Aorta (tissue), 5 donors: ENCODE results near the gene TMEM245. TPM values are rescaled to one million over a fixed set of nuclear protein-coding genes. Genes with fewer than 3 reads are reported as not detected.

Source experiments
- ATAC-seq: fragments of 200-7000 bp; cut with Tn5 transposase; one replicate; pipeline ENCODE4 v1.9.1; 2022; ENCODE audit warnings: moderate library complexity; ENCODE audit not compliant: low FRiP score
- DNase-seq, 2 donors: peaks; one replicate each; pipeline ENCODE4 v3.0.0-alpha.2; 2020
- H3K27ac ChIP-seq, 2 donors: one replicate each; pipeline ENCODE4 v1.5.1; 2013; ENCODE audit warnings: low read length in 2 of 2, mild to moderate bottlenecking in 2 of 2, moderate library complexity in 2 of 2, control low read depth in 1 of 2, inconsistent platforms in 1 of 2, low read depth in 1 of 2
- H3K27me3 ChIP-seq, 2 donors: one replicate each; pipeline ENCODE4 v1.6.1; 2013; ENCODE audit warnings: control low read depth in 1 of 2, low read length in 1 of 2, mild to moderate bottlenecking in 1 of 2, moderate library complexity in 1 of 2; ENCODE audit not compliant: insufficient read depth in 2 of 2, control insufficient read depth in 1 of 2
- H3K36me3 ChIP-seq, 2 donors: one replicate each; pipeline ENCODE4 v1.6.1; 2013; ENCODE audit warnings: control low read depth in 1 of 2, low read length in 1 of 2, mild to moderate bottlenecking in 1 of 2; ENCODE audit not compliant: insufficient read depth in 2 of 2, control insufficient read depth in 1 of 2
- H3K4me1 ChIP-seq, 2 donors: one replicate each; pipeline ENCODE4 v1.6.1; 2013; ENCODE audit warnings: low read length in 2 of 2, control low read depth in 1 of 2, mild to moderate bottlenecking in 1 of 2, moderate library complexity in 1 of 2; ENCODE audit not compliant: insufficient read depth in 2 of 2, control insufficient read depth in 1 of 2
- H3K4me3 ChIP-seq, 2 donors: one replicate each; pipeline ENCODE4 v1.5.1; 2013; ENCODE audit warnings: low read length in 2 of 2, control low read depth in 1 of 2, mild to moderate bottlenecking in 1 of 2
- H3K9me3 ChIP-seq: one replicate; pipeline ENCODE4 v1.6.1; 2013; ENCODE audit warnings: mild to moderate bottlenecking, low read length; ENCODE audit not compliant: control insufficient read depth
- WGBS, 2 donors: extraction: QIAGEN DNeasy Blood & Tissue Kit; methylation state at CpG; one replicate each; pipeline ENCODE4 v1.1.7; 2013; 5-methylcytosine and 5-hydroxymethylcytosine counted together
- intact Hi-C, 2 donors: fragments of 100-400 bp; cut with DNase I; formaldehyde crosslinking; loops; one replicate each; pipeline versions ENCODE4 v1.14.2 to v1.15.0; 2022
- polyA plus RNA-seq, 2 donors: library from polyadenylated mRNA; stranded (reverse); fragments of 200-250 nt; gene quantifications; one replicate each; pipeline ENCODE4 v1.2.3, GENCODE V29; 2013
- total RNA-seq, 2 donors: library from RNA; stranded (reverse); fragmentation: NEBNext Ultra II Directional; extraction: Animal tissue kit (Norgen Biotek cat#: 25700); gene quantifications; one replicate each; pipeline ENCODE4 v1.2.1, GENCODE V29; 2021
- donor health status: healthy with polysubstance abuse.
- donor health status: Bipolar disorder and iron deficiency.
- donor health status: DM: no; HTN: no; CAD: no.
- donor health status: DM: no; HTN: no; CAD: no.
- donor health status: DM: yes; HTN: yes; CAD: no.

Gene TMEM245
- total and polyA plus RNA-seq, 4 donors, result 10.1 to 60.1 (median 36.4) TPM

DNA sequence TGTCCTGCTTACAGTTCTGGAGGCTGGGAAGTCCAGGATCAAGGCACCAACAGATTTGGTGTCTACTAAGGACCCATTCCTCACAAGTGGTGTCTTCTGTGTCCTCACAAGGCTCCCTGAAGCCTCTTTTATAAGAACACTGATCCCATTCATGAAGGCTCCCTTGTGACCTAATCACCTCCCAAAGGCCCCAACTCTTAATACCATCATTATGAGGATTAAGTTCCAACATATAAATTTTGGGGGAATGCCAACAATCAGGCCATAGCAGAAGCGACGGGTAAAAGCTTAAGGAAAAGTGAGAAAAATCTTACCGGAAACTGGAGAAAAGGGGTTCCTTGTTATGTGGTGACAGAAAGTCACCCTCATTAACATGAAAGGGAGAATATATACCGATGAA is 117.6 kb downstream of the TMEM245 start:
- H3K36me3 ChIP-seq, result peaks cover 0 to 2% of the 10 kb centered on the region in 2 donors
- H3K27me3 ChIP-seq, result no peaks in the 10 kb centered on the region
- H3K4me3 ChIP-seq, result no peak overlapping the region
- H3K9me3 ChIP-seq, result no peaks in the 10 kb centered on the region
- ATAC-seq (no peak), DNase-seq (no peak)
- H3K4me1 ChIP-seq, result no peaks in the 10 kb centered on the region
- WGBS, 2 donors, result 95 to 99% methylated on average over 4 of the region's 4 CpGs
- H3K27ac ChIP-seq, result no peak overlapping the region
- intact Hi-C loops, result no loop called here

DNA sequence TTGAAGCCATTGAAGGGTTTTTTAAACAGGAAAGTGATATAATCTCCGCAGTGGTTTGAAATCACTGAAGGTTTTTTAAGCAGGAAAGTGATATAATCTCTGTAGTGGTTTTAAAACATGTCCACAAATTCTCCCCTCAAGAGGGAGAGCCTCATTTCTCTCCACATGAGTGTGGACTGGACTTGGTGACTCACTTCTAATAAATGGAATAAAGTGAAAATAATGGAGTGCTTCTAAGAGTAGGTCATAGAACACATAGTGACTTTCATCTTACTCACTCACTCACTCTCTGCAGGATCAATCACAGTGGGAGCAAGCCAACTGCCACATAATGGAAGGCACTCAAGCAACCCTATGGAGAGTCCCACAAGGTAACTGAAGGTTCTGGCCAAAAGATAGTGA is 118.5 kb downstream of the TMEM245 start:
- Histone ChIP-seq H3K27ac (no peak overlapping the region), H3K4me1 (no peaks in the 10 kb centered on the region), H3K9me3 (no peaks in the 10 kb centered on the region), H3K4me3 (no peak overlapping the region), H3K36me3 (peaks cover 0 to 2% of the 10 kb centered on the region in 2 donors), H3K27me3 (no peaks in the 10 kb centered on the region)
- DNase-seq (no peak), ATAC-seq (no peak)
- WGBS, 2 donors, result 94 to 100% methylated on average over 1 of the region's 1 CpG
- intact Hi-C loops, result no loop called here

DNA sequence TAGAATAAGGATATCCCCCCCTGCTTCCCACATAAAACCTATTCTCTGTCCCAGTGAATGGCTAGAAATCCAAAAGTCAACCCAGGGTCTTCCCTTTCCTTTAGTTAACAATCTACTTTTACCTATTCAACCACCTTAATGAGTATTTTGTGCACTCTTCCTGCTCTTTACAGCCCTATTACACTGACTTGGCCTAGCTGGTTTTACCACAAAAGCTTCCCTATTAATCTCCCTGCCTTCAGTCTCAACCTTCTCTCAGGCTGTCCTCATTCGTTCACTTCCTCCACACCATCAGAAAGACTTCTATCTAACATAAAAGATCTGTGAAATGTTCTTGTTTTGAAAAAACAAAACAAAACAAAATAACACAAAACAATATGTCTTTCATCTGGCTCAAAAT is 122.6 kb downstream of the TMEM245 start:
- intact Hi-C loops, result no loop called here
- no peak overlapping the region for H3K4me3 ChIP-seq
- no peaks in the 10 kb centered on the region for H3K36me3 ChIP-seq
- H3K4me1 ChIP-seq, result no peaks in the 10 kb centered on the region
- WGBS, 2 donors, result 81 to 86% methylated on average over 1 of the region's 1 CpG
- no peaks in the 10 kb centered on the region for H3K27me3 ChIP-seq
- no peak overlapping the region for H3K27ac ChIP-seq
- DNase-seq (no peak), ATAC-seq (no peak)
- no peaks in the 10 kb centered on the region for H3K9me3 ChIP-seq

DNA sequence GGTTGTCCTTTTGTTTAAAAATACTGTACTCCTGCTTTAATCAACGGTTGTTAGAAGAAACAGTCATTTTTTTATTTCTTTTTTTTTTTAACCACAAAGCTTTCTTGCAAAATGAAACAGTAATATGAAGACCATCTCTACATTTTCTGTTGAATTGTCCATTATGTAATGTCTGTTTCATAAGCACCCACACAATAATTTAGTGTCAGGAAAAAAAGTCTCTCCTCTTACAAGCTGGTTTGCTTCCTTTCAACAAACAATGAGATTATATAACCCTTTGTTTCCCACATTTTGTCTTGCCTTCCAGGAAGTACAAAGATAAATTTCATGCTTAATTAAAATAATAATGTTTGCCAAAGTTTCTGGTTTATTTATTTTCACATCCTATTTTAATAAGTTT is 123.1 kb downstream of the TMEM245 start:
- no peak for ATAC-seq
- no peaks in the 10 kb centered on the region for H3K36me3 ChIP-seq
- no peaks in the 10 kb centered on the region for H3K9me3 ChIP-seq
- no peak for DNase-seq
- intact Hi-C loops, result no loop called here
- no peak overlapping the region for H3K27ac ChIP-seq
- no peaks in the 10 kb centered on the region for H3K27me3 ChIP-seq
- no peak overlapping the region for H3K4me3 ChIP-seq
- no peaks in the 10 kb centered on the region for H3K4me1 ChIP-seq
- WGBS, 2 donors, result 31 to 34% methylated on average over 1 of the region's 1 CpG

DNA sequence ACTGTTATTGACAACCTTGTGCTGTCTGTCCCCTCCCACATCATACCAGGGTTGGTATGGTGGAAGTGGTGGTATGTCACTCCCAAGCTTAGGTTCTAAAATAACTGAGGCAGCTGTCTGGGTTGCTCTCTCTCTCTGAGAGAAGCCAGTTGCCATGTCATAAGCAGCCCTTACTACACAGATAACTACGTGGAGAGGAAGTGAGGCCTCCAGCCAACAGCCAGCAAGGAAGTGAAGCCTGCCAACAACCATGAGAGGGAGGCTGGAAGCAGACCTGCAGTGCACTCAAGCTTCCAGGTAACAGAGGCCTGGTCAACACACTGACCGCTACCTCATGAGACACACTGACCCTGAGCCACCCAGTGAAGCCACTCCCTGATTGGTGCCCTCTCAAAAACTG is 125.1 kb downstream of the TMEM245 start:
- Histone ChIP-seq H3K27ac (no peak overlapping the region), H3K4me1 (peaks cover 0 to 2% of the 10 kb centered on the region in 2 donors), H3K36me3 (no peaks in the 10 kb centered on the region), H3K4me3 (no peak overlapping the region), H3K27me3 (no peaks in the 10 kb centered on the region), H3K9me3 (no peaks in the 10 kb centered on the region)
- DNase-seq (peak in 1 of 2 donors; percentile 60), ATAC-seq (peak; percentile 85)
- intact Hi-C loops, result no loop called here
- 48 to 50% methylated on average over 2 of the region's 2 CpGs for WGBS, 2 donors

DNA sequence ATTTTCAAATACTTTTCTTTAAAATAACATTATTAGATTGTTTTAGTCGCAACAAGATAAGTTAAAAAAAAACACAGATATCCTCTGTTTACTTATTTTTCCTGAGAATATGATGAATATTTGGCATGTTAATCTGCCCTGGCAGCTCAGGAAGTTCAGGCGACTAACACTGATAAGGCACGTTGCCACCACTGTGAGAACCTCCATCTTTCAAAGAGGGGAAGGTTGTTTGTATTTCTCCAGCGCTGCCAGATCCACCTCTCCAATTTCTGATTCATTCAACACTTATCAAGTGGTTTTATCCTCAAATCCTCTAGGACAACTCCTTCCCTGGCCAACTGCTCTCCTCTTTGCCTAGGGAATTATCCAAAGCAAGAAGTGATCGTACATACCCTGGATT is 128.3 kb downstream of the TMEM245 start:
- no peak for DNase-seq
- intact Hi-C loops, result no loop called here
- Histone ChIP-seq H3K27me3 (no peaks in the 10 kb centered on the region), H3K27ac (peak overlapping the region in 1 of 2 donors; percentile 63), H3K4me3 (no peak overlapping the region), H3K36me3 (peaks cover 0 to 2% of the 10 kb centered on the region in 2 donors), H3K9me3 (no peaks in the 10 kb centered on the region), H3K4me1 (peaks cover 0 to 2% of the 10 kb centered on the region in 2 donors)
- ATAC-seq, result no peak
- 2 to 9% methylated on average over 5 of the region's 5 CpGs for WGBS, 2 donors

DNA sequence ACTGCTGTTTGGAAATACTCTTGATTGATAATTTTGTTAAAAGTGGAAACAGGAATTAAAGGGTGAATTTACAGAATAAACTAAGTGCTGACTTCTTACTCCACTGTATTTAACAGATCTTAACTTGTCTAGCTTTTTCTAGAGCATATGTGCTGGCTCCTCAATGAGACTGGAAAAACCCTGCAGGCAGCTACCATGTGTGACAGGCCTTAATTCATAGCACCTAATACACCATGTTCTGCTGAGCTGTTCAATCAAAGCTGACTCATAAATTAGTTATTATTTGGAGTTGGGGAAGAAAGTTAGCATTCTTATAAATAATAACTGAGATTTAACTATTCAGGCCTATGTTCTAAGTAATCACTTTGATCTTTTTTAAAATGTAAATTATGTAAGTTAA is 135.9 kb downstream of the TMEM245 start:
- Histone ChIP-seq H3K4me3 (no peak overlapping the region), H3K36me3 (peaks cover 3 to 6% of the 10 kb centered on the region in 2 donors), H3K4me1 (no peaks in the 10 kb centered on the region), H3K27me3 (no peaks in the 10 kb centered on the region), H3K27ac (no peak overlapping the region), H3K9me3 (no peaks in the 10 kb centered on the region)
- intact Hi-C loops, result no loop called here
- ATAC-seq (no peak), DNase-seq (no peak)

DNA sequence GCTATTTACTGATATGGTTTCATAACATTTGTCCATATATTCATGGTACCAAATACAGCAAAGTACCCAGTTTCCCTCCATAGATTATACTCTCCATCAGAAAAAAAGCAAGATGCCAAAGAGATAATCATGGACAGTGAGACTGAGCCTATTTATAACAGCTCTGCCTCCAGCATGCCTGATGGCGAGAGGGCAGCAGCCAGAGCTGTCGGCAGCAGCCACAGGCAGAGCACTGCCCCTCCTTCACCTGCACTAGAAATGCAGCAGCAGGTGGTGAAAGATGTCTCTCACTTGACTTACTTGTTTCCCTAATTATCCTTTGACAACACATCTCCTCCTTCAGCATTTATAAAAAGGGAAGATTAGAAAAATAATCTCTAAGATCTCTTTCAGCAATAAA is 138.9 kb downstream of the TMEM245 start:
- WGBS, 2 donors, result 79 to 95% methylated on average over 2 of the region's 2 CpGs
- intact Hi-C loops, result no loop called here
- peaks cover 3 to 10% of the 10 kb centered on the region in 2 donors for H3K36me3 ChIP-seq

DNA sequence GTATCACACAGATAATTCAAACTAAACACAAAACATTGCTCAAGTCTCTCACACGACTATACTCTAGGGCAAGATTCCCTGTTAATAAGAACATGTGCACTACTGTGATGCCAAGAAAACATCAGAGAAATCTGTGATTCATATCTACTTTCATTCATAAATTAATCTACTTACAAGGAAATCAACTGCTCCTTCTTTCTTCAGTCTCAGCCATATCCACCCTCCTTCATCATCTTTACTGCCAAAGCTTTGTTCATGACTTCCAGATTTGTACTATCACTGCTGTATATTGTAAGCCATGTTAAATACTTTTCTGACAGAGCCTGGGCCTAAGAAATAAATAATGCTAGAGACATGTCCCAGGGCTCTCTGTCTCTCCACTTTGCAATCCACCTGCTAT is 141.5 kb downstream of the TMEM245 start:
- H3K4me1 ChIP-seq, result no peaks in the 10 kb centered on the region
- DNase-seq, result no peak
- intact Hi-C loops, result no loop called here
- H3K9me3 ChIP-seq, result no peaks in the 10 kb centered on the region
- no peaks in the 10 kb centered on the region for H3K27me3 ChIP-seq
- 17 to 26% methylated on average over 1 of the region's 1 CpG for WGBS, 2 donors
- H3K36me3 ChIP-seq, result peaks cover 4 to 6% of the 10 kb centered on the region in 2 donors
- H3K4me3 ChIP-seq, result no peak overlapping the region
- no peak for ATAC-seq
- no peak overlapping the region for H3K27ac ChIP-seq

More for the DNA sequence above, 138.9 kb downstream of the TMEM245 start:
- H3K4me1 ChIP-seq, result no peaks in the 10 kb centered on the region
- DNase-seq (no peak), ATAC-seq (no peak)
- no peaks in the 10 kb centered on the region for H3K27me3 ChIP-seq
- no peak overlapping the region for H3K27ac ChIP-seq
- no peak overlapping the region for H3K4me3 ChIP-seq
- H3K9me3 ChIP-seq, result no peaks in the 10 kb centered on the region
